Measurements from ENCODE around the gene SGF29. TPM values are rescaled to one million over a fixed set of nuclear protein-coding genes. Genes with fewer than 3 reads are reported as not detected.
"Not testable (repeated sequence)": the region's sequence is repeated elsewhere in the genome, so short reads cannot be mapped to it uniquely, and the experiment has no call there.

SGF29 gene
- total and polyA plus RNA-seq, 4 donors: 17.8 to 46.6 (median 24.4) TPM

DNA sequence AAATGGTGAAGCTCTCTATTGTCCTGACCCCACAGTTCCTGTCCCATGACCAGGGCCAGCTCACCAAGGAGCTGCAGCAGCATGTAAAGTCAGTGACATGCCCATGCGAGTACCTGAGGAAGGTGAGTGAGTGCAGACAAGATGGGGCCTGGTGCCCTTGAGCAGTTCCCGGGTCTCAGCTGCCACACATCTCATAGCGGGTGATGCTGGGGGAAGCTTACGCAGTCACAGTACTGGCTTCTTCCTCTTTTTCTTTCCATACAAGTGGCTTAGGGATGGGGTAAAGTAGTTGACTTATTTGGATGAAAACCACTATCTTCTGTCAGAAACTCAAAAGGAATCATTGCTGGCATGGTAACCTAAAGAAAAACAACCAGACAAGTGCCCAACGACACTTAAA, 84.6 kb downstream of the SGF29 start:
- not testable (repeated sequence) for H3K27me3 ChIP-seq (ENCODE audit: control insufficient read depth in 3 of 3, insufficient read depth in 3 of 3, low read length in 2 of 3); H3K36me3 ChIP-seq (ENCODE audit: control insufficient read depth in 4 of 4, insufficient read depth in 4 of 4, low read length in 4 of 4); H3K4me3 ChIP-seq; ATAC-seq (ENCODE audit: insufficient read depth, low FRiP score); DNase-seq; H3K4me1 ChIP-seq (ENCODE audit: control insufficient read depth in 5 of 5, insufficient read depth in 5 of 5, low read length in 5 of 5); H3K9me3 ChIP-seq (ENCODE audit: control insufficient read depth in 4 of 4, insufficient read depth in 3 of 4, low read length in 3 of 4); H3K9ac ChIP-seq (ENCODE audit: insufficient read depth in 1 of 2, low read length in 2 of 2); H3K27ac ChIP-seq (ENCODE audit: low read depth in 1 of 2, low read length in 1 of 2)
- 32 to 64% methylated on average over 4 of the region's 5 CpGs for WGBS, 2 donors

DNA sequence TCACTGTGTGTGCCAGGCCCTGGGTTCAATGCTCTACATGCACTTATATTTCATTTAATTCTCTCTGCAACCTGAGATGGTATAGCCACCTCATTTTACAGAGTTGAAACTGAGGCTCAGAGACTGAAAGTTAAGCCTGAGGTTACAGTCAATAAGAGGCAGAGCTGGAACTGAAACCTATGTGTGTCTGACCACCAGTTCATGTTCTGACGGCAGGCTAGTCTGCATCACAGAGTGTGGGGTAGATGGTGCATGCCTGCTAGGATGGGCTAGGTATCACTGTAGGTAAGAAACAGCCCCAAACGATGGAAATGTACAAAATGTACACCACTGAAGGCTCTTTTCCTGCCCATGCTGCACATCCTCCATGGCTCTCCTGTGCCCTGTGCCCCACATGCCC, 86.2 kb downstream of the SGF29 start:
- DNase-seq; H3K4me1 ChIP-seq (ENCODE audit: control insufficient read depth in 5 of 5, insufficient read depth in 5 of 5, low read length in 5 of 5); H3K27me3 ChIP-seq (ENCODE audit: control insufficient read depth in 3 of 3, insufficient read depth in 3 of 3, low read length in 2 of 3); H3K36me3 ChIP-seq (ENCODE audit: control insufficient read depth in 4 of 4, insufficient read depth in 4 of 4, low read length in 4 of 4); ATAC-seq (ENCODE audit: insufficient read depth, low FRiP score); H3K9ac ChIP-seq (ENCODE audit: insufficient read depth in 1 of 2, low read length in 2 of 2); H3K4me3 ChIP-seq; H3K27ac ChIP-seq (ENCODE audit: low read depth in 1 of 2, low read length in 1 of 2); H3K9me3 ChIP-seq (ENCODE audit: control insufficient read depth in 4 of 4, insufficient read depth in 3 of 4, low read length in 3 of 4): not testable (repeated sequence)
- WGBS, 2 donors: 63 to 78% methylated on average over 1 to 2 of the region's 2 CpGs

Other genes starting within 250 kb of the SGF29 start
- 1 to 10 TPM; 2.0 to 6.1 TPM for gene NPIPB6, start 190.4 kb upstream of the SGF29 start, total RNA-seq
- gene NPIPB6, start 190.4 kb upstream of the SGF29 start, polyA plus RNA-seq: under 1 TPM; 0.14 to 0.87 TPM
- 10 to 100 TPM; 56.8 to 95.8 TPM for gene EIF3CL, start 150.1 kb upstream of the SGF29 start, total RNA-seq
- gene EIF3CL, start 150.1 kb upstream of the SGF29 start, polyA plus RNA-seq: 10 to 100 TPM; 45.9 to 60.5 TPM
- not detected for gene NPIPB7, start 81.6 kb upstream of the SGF29 start, total RNA-seq
- gene NPIPB7, start 81.6 kb upstream of the SGF29 start, polyA plus RNA-seq: under 1 TPM; 0.21 to 0.28 TPM
- 10 to 100 TPM; 42.4 to 64.8 TPM for gene CLN3, start 61.8 kb upstream of the SGF29 start, total RNA-seq
- gene CLN3, start 61.8 kb upstream of the SGF29 start, polyA plus RNA-seq: 10 to 100 TPM; 50.1 to 62.2 TPM
- gene APOBR, start 59.3 kb upstream of the SGF29 start, total RNA-seq: 10 to 100 TPM in 1 of 2 donors, 1 to 10 TPM in 1; 8.0 to 24.7 TPM
- gene APOBR, start 59.3 kb upstream of the SGF29 start, polyA plus RNA-seq: 10 to 100 TPM; 26.0 to 43.2 TPM
- 1 to 10 TPM in 1 of 2 donors, not detected in 1; 1.1 TPM for gene IL27, start 47.1 kb upstream of the SGF29 start, total RNA-seq
- 1 to 10 TPM in 1 of 2 donors, under 1 TPM in 1; 0.37 to 1.8 TPM for gene IL27, start 47.1 kb upstream of the SGF29 start, polyA plus RNA-seq
- gene NUPR1, start 14.9 kb upstream of the SGF29 start, total RNA-seq: 100 to 1,000 TPM in 1 of 2 donors, 1 to 10 TPM in 1; 8.0 to 212 TPM
- gene NUPR1, start 14.9 kb upstream of the SGF29 start, polyA plus RNA-seq: 100 to 1,000 TPM; 192 to 828 TPM
- gene SULT1A2, start 43.1 kb downstream of the SGF29 start, total RNA-seq: 1 to 10 TPM; 3.7 to 6.4 TPM
- gene SULT1A2, start 43.1 kb downstream of the SGF29 start, polyA plus RNA-seq: 10 to 100 TPM in 1 of 2 donors, 1 to 10 TPM in 1; 5.7 to 14.2 TPM
- gene SULT1A1, start 56.1 kb downstream of the SGF29 start, total RNA-seq: 10 to 100 TPM; 37.3 to 43.1 TPM
- gene SULT1A1, start 56.1 kb downstream of the SGF29 start, polyA plus RNA-seq: 100 to 1,000 TPM in 1 of 2 donors, 10 to 100 TPM in 1; 34.6 to 118 TPM
- 1 to 10 TPM in 1 of 2 donors, under 1 TPM in 1; 0.74 to 1.6 TPM for gene NPIPB8, start 84.1 kb downstream of the SGF29 start, total RNA-seq
- gene NPIPB8, start 84.1 kb downstream of the SGF29 start, polyA plus RNA-seq: not detected
- 100 to 1,000 TPM; 334 to 382 TPM for gene EIF3C, start 157.5 kb downstream of the SGF29 start, total RNA-seq
- 100 to 1,000 TPM; 324 to 984 TPM for gene EIF3C, start 157.5 kb downstream of the SGF29 start, polyA plus RNA-seq
- 1 to 10 TPM; 2.8 to 5.5 TPM for gene NPIPB9, start 197.9 kb downstream of the SGF29 start, total RNA-seq
- gene NPIPB9, start 197.9 kb downstream of the SGF29 start, polyA plus RNA-seq: under 1 TPM; 0.35 to 0.73 TPM